CD4-positive, CD25-positive, alpha-beta regulatory T cell (primary cell): ENCODE results near the gene NARF. TPM values are rescaled to one million over a fixed set of nuclear protein-coding genes. Genes with fewer than 3 reads are reported as not detected.
A peak's percentile ranks its signal among the peaks of the same experiment; 100 is the strongest.

Experiments used
- ATAC-seq, 2 donors: fragments of 150-1000 bp; cut with Tn5 transposase; one replicate each; pipeline ENCODE4 v1.10.0; 2021; ENCODE audit warnings: low read depth in 2 of 2, moderate number of reproducible peaks in 2 of 2, moderate library complexity in 1 of 2
- DNase-seq, 3 donors: peaks; one replicate each; pipeline versions ENCODE4 v3.0.0 to v3.0.0-alpha.2; 2012 to 2022; ENCODE audit warnings: mixed read lengths in 1 of 3
- H3K27ac ChIP-seq: one replicate; pipeline ENCODE4 v1.7.0; 2013; ENCODE audit warnings: mild to moderate bottlenecking, low read length; ENCODE audit not compliant: insufficient read depth, poor library complexity, severe bottlenecking
- H3K27me3 ChIP-seq: one replicate; pipeline ENCODE4 v1.7.0; 2013; ENCODE audit warnings: low read length; ENCODE audit not compliant: control insufficient read depth, insufficient read depth
- H3K36me3 ChIP-seq: one replicate; pipeline ENCODE4 v1.7.0; 2013; ENCODE audit warnings: mild to moderate bottlenecking, low read length, moderate library complexity; ENCODE audit not compliant: control insufficient read depth, insufficient read depth
- H3K4me1 ChIP-seq: 2 replicates; pipeline ENCODE4 v1.7.0; 2013; ENCODE audit warnings: mild to moderate bottlenecking, low read length; ENCODE audit not compliant: insufficient read depth, control insufficient read depth, poor library complexity, severe bottlenecking
- H3K4me3 ChIP-seq: one replicate; pipeline ENCODE4 v1.7.0; 2013; ENCODE audit warnings: low read depth, mild to moderate bottlenecking, low read length, moderate library complexity
- H3K9me3 ChIP-seq, 2 experiments: 1 replicate in 1 of 2; 2 replicates in 1 of 2; pipeline ENCODE4 v1.7.0; 2013; ENCODE audit warnings: low read length in 2 of 2, mild to moderate bottlenecking in 1 of 2, moderate library complexity in 1 of 2; ENCODE audit not compliant: control insufficient read depth in 2 of 2
- H3K27ac Mint-ChIP-seq, 3 donors: one replicate each; pipeline ENCODE4 v1.8.0; 2020 to 2022; ENCODE audit warnings: mild to moderate bottlenecking in 3 of 3, mixed read lengths in 3 of 3, moderate library complexity in 2 of 3
- H3K27me3 Mint-ChIP-seq: one replicate; pipeline ENCODE4 v1.8.0; 2022; ENCODE audit warnings: mild to moderate bottlenecking, mixed read lengths
- H3K36me3 Mint-ChIP-seq: one replicate; pipeline ENCODE4 v1.8.0; 2020; ENCODE audit warnings: mixed read lengths
- H3K4me1 Mint-ChIP-seq, 4 donors: one replicate each; pipeline ENCODE4 v1.8.0; 2020 to 2022; ENCODE audit warnings: mixed read lengths in 4 of 4, mild to moderate bottlenecking in 1 of 4
- H3K4me3 Mint-ChIP-seq, 4 donors: one replicate each; pipeline ENCODE4 v1.8.0; 2020 to 2022; ENCODE audit warnings: mild to moderate bottlenecking in 4 of 4, mixed read lengths in 4 of 4, moderate library complexity in 3 of 4
- H3K9me3 Mint-ChIP-seq, 7 donors: one replicate each; pipeline ENCODE4 v1.8.0; 2020 to 2022; ENCODE audit warnings: mixed read lengths in 7 of 7, mild to moderate bottlenecking in 3 of 7, moderate library complexity in 2 of 7
- polyA plus RNA-seq, 4 donors: library from polyadenylated mRNA; unstranded; fragments of 300-500 nt; fragmentation: Illumina TruSeq; gene quantifications; one replicate each; pipeline ENCODE4 v1.2.3, GENCODE V29; 2021
- total RNA-seq: library from RNA; stranded (reverse); gene quantifications from one replicate; pipeline ENCODE4 v1.2.3, GENCODE V29; 2022

NARF gene
- total and polyA plus RNA-seq, 5 donors from 2014 or later, result 93.2 to 141 (median 112) TPM

- peaks cover 12% of the 10 kb centered on the region for H3K4me1 ChIP-seq
- H3K4me1 Mint-ChIP-seq, result peaks cover 0 to 8% (median 2%) of the 10 kb centered on the region in 4 donors
- no peak for DNase-seq
- H3K4me3 ChIP-seq, result no peak overlapping the region
- no peak overlapping the region for H3K27ac ChIP-seq
- no peaks in the 10 kb centered on the region for H3K9me3 ChIP-seq
- peaks cover 2% of the 10 kb centered on the region for H3K36me3 Mint-ChIP-seq
- no peaks in the 10 kb centered on the region for H3K9me3 Mint-ChIP-seq
- no peak for ATAC-seq
- no peaks in the 10 kb centered on the region for H3K27me3 ChIP-seq
- peaks cover 2% of the 10 kb centered on the region for H3K36me3 ChIP-seq
- no peak overlapping the region for H3K4me3 Mint-ChIP-seq
- no peaks in the 10 kb centered on the region for H3K27me3 Mint-ChIP-seq
- no peak overlapping the region for H3K27ac Mint-ChIP-seq
Measured at GRCh38 chr17:82435103-82435502, 23.4 kb upstream of the NARF start.

DNA sequence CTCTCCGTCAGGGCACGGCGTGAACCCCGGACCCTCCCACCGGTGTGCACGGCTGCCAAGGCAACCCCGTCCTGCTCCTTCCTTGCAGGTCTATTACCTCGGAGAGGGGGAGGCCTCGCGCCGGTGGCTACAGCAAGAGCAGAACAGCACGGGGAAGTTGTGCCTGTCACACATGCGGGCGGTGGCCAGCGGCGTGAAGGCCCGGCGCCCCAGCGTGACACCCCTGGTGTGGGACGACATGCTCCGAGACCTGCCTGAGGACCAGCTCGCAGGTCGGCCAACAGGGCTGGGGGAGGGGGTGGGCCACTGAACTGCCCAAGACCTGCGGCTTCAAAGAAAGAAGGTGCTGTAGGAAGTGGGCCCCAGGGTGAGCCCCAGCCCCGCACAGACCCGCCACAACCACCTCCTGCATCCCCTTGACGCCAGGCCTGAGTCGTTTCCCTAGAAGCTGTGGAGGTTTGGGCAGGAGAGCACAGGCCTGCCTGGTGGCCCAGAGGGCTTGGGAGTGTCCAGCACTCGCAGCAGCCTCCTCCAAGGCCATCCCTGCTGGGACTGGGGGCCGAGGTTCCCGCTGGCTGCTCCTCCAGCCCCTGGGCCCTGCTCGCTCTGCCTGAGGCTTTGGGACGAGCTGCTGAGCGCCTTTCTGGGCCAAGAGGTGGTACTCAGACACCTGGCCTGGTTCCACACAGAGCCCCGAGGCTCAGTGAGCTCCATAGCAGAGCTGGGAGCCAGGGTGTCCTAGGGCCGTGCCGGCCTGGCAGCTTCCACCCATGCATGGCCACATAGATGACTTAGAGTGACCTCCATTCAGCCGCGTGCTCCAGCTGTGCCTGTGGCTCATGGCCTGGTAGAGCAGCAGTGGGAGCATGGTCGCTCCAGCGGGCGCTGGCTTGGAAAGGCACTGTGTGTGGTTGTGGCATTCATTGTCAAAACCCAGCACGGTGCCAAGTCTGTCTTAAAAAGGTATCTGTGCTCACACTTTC, 22.6 kb upstream of the NARF start:
- Mint-ChIP-seq H3K9me3 (no peaks in the 10 kb centered on the region), H3K27ac (no peak overlapping the region), H3K4me1 (peaks cover 0 to 6% (median 3%) of the 10 kb centered on the region in 4 donors), H3K4me3 (no peak overlapping the region), H3K27me3 (no peaks in the 10 kb centered on the region), H3K36me3 (no peaks in the 10 kb centered on the region)
- H3K9me3 ChIP-seq, result no peaks in the 10 kb centered on the region
- peaks cover 12% of the 10 kb centered on the region for H3K4me1 ChIP-seq
- no peaks in the 10 kb centered on the region for H3K27me3 ChIP-seq
- H3K36me3 ChIP-seq, result peaks cover 2% of the 10 kb centered on the region
- H3K27ac ChIP-seq, result no peak overlapping the region
- ATAC-seq (no peak), DNase-seq (no peak)
- H3K4me3 ChIP-seq, result no peak overlapping the region

- no peaks in the 10 kb centered on the region for H3K27me3 ChIP-seq
- no peak overlapping the region for H3K27ac ChIP-seq
- H3K4me3 Mint-ChIP-seq, result no peak overlapping the region
- no peaks in the 10 kb centered on the region for H3K9me3 ChIP-seq
- DNase-seq (no peak), ATAC-seq (no peak)
- H3K4me3 ChIP-seq, result no peak overlapping the region
- no peaks in the 10 kb centered on the region for H3K36me3 Mint-ChIP-seq
- no peaks in the 10 kb centered on the region for H3K27me3 Mint-ChIP-seq
- peaks cover 12% of the 10 kb centered on the region for H3K4me1 ChIP-seq
- H3K9me3 Mint-ChIP-seq, result no peaks in the 10 kb centered on the region
- peaks cover 2% of the 10 kb centered on the region for H3K36me3 ChIP-seq
- H3K27ac Mint-ChIP-seq, result no peak overlapping the region
- peaks cover 0 to 6% (median 3%) of the 10 kb centered on the region in 4 donors for H3K4me1 Mint-ChIP-seq
Measured at GRCh38 chr17:82436601-82437324, 21.8 kb upstream of the NARF start.

- Mint-ChIP-seq H3K27ac (peak overlapping the region in 1 of 3 donors; percentile 31), H3K36me3 (no peaks in the 10 kb centered on the region), H3K4me3 (no peak overlapping the region), H3K4me1 (peaks cover 0 to 6% (median 3%) of the 10 kb centered on the region in 4 donors), H3K9me3 (no peaks in the 10 kb centered on the region), H3K27me3 (no peaks in the 10 kb centered on the region)
- peaks cover 6% of the 10 kb centered on the region for H3K36me3 ChIP-seq
- H3K27me3 ChIP-seq, result no peaks in the 10 kb centered on the region
- peaks cover 12% of the 10 kb centered on the region for H3K4me1 ChIP-seq
- no peak overlapping the region for H3K4me3 ChIP-seq
- H3K27ac ChIP-seq, result no peak overlapping the region
- DNase-seq, result no peak
- H3K9me3 ChIP-seq, result no peaks in the 10 kb centered on the region
- no peak for ATAC-seq
Measured at GRCh38 chr17:82437325-82437668, 21.2 kb upstream of the NARF start.

DNA sequence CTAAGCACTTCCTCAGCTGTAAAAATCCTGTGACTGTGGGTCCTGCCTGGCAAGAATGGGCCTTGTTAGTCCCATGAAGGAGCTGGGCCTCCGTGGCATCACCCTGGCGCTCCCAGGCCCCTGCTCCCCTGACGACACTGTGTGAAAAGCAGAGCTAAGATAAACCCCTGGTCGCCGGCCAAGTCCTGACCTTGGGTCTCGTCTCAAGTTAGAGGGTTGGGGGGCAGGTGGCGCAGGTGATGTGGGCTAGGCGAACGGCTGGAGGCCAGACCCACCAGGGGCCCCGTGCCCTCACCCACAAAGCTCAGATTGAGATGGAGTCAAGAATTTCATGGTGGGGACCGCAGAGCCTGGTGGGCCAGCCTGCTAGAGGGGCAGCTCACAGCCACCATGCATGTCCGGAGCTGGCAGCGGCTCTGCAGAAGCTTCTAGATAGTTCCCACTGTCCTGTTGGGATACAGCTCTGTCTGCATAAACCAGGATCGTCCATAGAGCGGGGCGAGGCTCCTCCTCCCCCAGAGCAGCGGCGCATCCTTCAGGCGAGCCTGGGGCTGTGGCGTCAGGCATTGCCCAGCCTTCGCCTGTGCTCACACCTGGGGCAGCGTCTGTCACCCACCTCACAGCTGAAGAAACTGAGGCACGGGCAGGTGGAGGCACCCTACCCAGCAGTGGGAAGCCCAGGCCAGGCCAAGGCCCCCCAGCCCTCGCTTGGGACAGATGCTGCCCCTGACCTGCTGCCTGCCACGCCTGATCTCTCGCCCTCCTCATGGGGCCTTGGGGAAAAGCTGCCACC, 19.9 kb upstream of the NARF start:
- Mint-ChIP-seq H3K27ac (peak overlapping the region in 1 of 3 donors; percentile 77), H3K9me3 (no peaks in the 10 kb centered on the region), H3K27me3 (no peaks in the 10 kb centered on the region), H3K4me1 (peaks cover 0 to 6% (median 3%) of the 10 kb centered on the region in 4 donors), H3K36me3 (no peaks in the 10 kb centered on the region), H3K4me3 (no peak overlapping the region)
- H3K27me3 ChIP-seq, result no peaks in the 10 kb centered on the region
- DNase-seq (no peak), ATAC-seq (no peak)
- peaks cover 15% of the 10 kb centered on the region for H3K36me3 ChIP-seq
- H3K4me3 ChIP-seq, result no peak overlapping the region
- no peaks in the 10 kb centered on the region for H3K9me3 ChIP-seq
- peaks cover 11% of the 10 kb centered on the region for H3K4me1 ChIP-seq
- H3K27ac ChIP-seq, result no peak overlapping the region

DNA sequence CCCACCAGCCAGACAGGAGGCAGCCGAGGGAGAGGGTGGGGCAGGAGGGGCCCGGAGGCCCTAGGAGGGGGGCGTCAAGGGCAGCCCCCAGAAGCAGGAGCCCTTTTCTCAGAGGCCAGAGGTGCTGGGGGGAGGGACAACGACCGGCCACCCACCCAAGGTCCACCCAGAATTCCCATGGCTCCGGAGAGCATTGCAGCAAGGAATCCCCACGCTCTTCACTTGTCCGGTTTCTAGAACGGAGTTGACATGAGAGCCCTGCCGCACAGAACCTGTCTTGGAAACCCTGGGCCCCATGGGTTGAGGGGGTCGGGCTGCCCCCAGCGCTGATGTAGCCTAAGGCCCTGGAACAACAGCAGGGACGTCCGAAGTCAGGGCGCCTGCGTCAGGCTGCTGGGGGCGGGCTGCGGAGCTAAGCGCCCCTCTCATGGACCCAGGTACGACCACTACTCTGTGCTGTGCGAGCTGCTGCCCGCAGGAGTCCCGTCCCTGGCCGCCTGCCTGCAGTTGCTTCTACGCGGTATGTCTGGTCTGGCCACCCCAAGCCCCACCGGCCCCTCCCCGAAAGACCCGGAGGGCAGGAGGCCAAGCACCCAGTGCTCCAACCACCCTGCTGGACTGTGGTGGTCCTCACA, 19.2 kb upstream of the NARF start:
- Mint-ChIP-seq H3K27me3 (no peaks in the 10 kb centered on the region), H3K9me3 (no peaks in the 10 kb centered on the region), H3K36me3 (no peaks in the 10 kb centered on the region), H3K27ac (no peak overlapping the region), H3K4me3 (no peak overlapping the region), H3K4me1 (peaks cover 0 to 6% (median 1%) of the 10 kb centered on the region in 4 donors)
- H3K9me3 ChIP-seq, result no peaks in the 10 kb centered on the region
- H3K4me1 ChIP-seq, result peaks cover 3% of the 10 kb centered on the region
- H3K36me3 ChIP-seq, result peaks cover 21% of the 10 kb centered on the region
- ATAC-seq, result no peak
- H3K27me3 ChIP-seq, result no peaks in the 10 kb centered on the region
- no peak overlapping the region for H3K4me3 ChIP-seq
- no peak overlapping the region for H3K27ac ChIP-seq
- no peak for DNase-seq

DNA sequence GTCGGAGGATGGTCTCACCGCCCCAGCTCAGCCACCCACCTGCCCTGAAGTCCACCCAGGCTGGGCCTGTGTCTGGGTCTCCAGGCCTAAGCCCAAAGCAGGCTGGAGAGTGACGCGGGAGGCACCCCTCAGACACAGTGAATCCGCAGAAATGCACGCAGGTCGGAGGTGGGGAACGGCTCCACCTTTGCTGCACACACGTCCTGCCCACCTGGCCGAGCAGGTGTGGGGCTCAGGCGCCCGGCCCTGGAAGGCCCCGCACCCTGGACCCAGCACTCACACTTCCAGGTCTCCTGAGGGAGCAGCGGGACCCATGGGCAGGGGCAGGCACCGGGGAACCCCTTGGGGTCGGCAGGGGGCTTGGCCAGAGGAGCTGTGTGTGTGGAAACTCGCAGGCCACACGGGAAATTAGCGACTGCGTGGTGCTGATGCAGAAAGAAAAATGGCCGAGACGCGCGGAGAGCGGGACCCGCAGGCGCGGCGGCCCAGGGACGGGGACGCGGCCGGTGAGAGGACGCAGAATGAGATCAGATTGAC, 18.6 kb upstream of the NARF start:
- H3K4me1 Mint-ChIP-seq, result peaks cover 0 to 6% (median 0%) of the 10 kb centered on the region in 4 donors
- no peaks in the 10 kb centered on the region for H3K36me3 Mint-ChIP-seq
- Histone ChIP-seq H3K9me3 (no peaks in the 10 kb centered on the region), H3K27ac (no peak overlapping the region), H3K36me3 (peaks cover 27% of the 10 kb centered on the region), H3K27me3 (no peaks in the 10 kb centered on the region), H3K4me1 (no peaks in the 10 kb centered on the region), H3K4me3 (no peak overlapping the region)
- peak overlapping the region in 1 of 4 donors; percentile 72 for H3K4me3 Mint-ChIP-seq
- DNase-seq (no peak), ATAC-seq (no peak)
- peak overlapping the region in 1 of 3 donors; percentile 83 for H3K27ac Mint-ChIP-seq
- no peaks in the 10 kb centered on the region for H3K9me3 Mint-ChIP-seq
- no peaks in the 10 kb centered on the region for H3K27me3 Mint-ChIP-seq
